ENCODE data around the gene MITF. TPM values are rescaled to one million over a fixed set of nuclear protein-coding genes. Genes with fewer than 3 reads are reported as not detected.

The MITF gene
- total and polyA plus RNA-seq, 10 donors: 0.83 to 11.9 (median 6.2) TPM

GRCh38 chr3:69967156-69967555 is 227.9 kb downstream of the MITF start:
- no peak overlapping the region for H3K27ac ChIP-seq
- H3K36me3 ChIP-seq: no peaks in the 10 kb centered on the region
- DNase-seq: no peak
- H3K4me3 ChIP-seq: no peak overlapping the region
- 83 to 94% (median 87%) methylated on average over 6 of the region's 6 CpGs for WGBS, 5 donors
- H3K9me3 ChIP-seq: no peaks in the 10 kb centered on the region
- intact Hi-C loops (cut with DNase I; ENCODE audit: low total_unique reads): no loop called here
- no peak for TF ChIP-seq POLR2AphosphoS5 (IDR thresholded peaks at IDR 0.05)
- TF ChIP-seq, protein P1, sequence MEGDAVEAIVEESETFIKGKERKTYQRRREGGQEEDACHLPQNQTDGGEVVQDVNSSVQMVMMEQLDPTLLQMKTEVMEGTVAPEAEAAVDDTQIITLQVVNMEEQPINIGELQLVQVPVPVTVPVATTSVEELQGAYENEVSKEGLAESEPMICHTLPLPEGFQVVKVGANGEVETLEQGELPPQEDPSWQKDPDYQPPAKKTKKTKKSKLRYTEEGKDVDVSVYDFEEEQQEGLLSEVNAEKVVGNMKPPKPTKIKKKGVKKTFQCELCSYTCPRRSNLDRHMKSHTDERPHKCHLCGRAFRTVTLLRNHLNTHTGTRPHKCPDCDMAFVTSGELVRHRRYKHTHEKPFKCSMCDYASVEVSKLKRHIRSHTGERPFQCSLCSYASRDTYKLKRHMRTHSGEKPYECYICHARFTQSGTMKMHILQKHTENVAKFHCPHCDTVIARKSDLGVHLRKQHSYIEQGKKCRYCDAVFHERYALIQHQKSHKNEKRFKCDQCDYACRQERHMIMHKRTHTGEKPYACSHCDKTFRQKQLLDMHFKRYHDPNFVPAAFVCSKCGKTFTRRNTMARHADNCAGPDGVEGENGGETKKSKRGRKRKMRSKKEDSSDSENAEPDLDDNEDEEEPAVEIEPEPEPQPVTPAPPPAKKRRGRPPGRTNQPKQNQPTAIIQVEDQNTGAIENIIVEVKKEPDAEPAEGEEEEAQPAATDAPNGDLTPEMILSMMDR (IDR thresholded peaks at IDR 0.05 in 8 of 11, conservative IDR thresholded peaks at IDR 0.05 in 3 of 11): no peak
- TF ChIP-seq POLR2A (IDR thresholded peaks at IDR 0.05): no peak
- H3K4me1 ChIP-seq: no peaks in the 10 kb centered on the region
- H3K27me3 ChIP-seq (replicated peaks in 1 of 7): no peaks in the 10 kb centered on the region

DNA sequence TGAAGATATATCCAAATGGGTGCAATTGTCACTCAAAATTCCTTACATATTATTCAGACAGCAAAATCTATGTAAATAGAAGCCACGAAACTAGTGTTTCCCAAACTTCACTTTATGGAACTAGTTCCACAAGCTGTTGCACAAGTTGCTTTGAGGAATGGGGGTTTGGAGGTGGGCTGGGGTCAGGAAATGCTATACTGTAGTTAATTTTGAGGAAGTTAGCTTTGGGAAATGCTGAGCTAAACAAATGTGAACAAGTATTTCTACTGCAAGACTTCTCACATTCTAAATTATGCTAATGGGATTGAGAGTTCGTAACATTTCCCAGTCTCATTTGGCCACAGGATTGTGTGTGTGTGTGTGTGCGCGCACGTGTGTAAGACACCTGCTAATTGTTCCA is 231.6 kb downstream of the MITF start:
- no peak overlapping the region for H3K27ac ChIP-seq
- H3K4me3 ChIP-seq: no peak overlapping the region
- DNase-seq: no peak
- H3K27me3 ChIP-seq (replicated peaks in 1 of 7): no peaks in the 10 kb centered on the region
- H3K9me3 ChIP-seq: no peaks in the 10 kb centered on the region
- no peaks in the 10 kb centered on the region for H3K36me3 ChIP-seq
- 69 to 90% (median 76%) methylated on average over 5 of the region's 5 CpGs for WGBS, 5 donors
- intact Hi-C loops (cut with DNase I; ENCODE audit: low total_unique reads): no loop called here
- TF ChIP-seq POLR2A (IDR thresholded peaks at IDR 0.05): no peak
- no peak for TF ChIP-seq POLR2AphosphoS5 (IDR thresholded peaks at IDR 0.05)
- TF ChIP-seq, protein P1 (IDR thresholded peaks at IDR 0.05 in 8 of 11, conservative IDR thresholded peaks at IDR 0.05 in 3 of 11): no peak
- no peaks in the 10 kb centered on the region for H3K4me1 ChIP-seq

- TF ChIP-seq POLR2A (IDR thresholded peaks at IDR 0.05) (no peak), POLR2AphosphoS5 (IDR thresholded peaks at IDR 0.05) (no peak)
- TF ChIP-seq, protein P1 (IDR thresholded peaks at IDR 0.05 in 8 of 11, conservative IDR thresholded peaks at IDR 0.05 in 3 of 11): no peak
- Histone ChIP-seq H3K27me3 (replicated peaks in 1 of 7) (no peaks in the 10 kb centered on the region), H3K4me3 (no peak overlapping the region), H3K9me3 (peaks cover 0 to 8% (median 5%) of the 10 kb centered on the region in 8 donors), H3K36me3 (no peaks in the 10 kb centered on the region), H3K27ac (no peak overlapping the region), H3K4me1 (no peaks in the 10 kb centered on the region)
- intact Hi-C loops (cut with DNase I; ENCODE audit: low total_unique reads): no loop called here
- 91 to 96% (median 94%) methylated on average over 4 of the region's 4 CpGs for WGBS, 5 donors
- DNase-seq: no peak
These were observed 233.4 kb downstream of the MITF start for GRCh38 chr3:69972672-69973071.

GRCh38 chr3:69976021-69976420 is 236.8 kb downstream of the MITF start:
- H3K27ac ChIP-seq: no peak overlapping the region
- H3K9me3 ChIP-seq: peaks cover 0 to 29% (median 24%) of the 10 kb centered on the region in 8 donors
- no peak for TF ChIP-seq POLR2A (IDR thresholded peaks at IDR 0.05)
- TF ChIP-seq, protein P1 (IDR thresholded peaks at IDR 0.05 in 8 of 11, conservative IDR thresholded peaks at IDR 0.05 in 3 of 11): no peak
- no peak for TF ChIP-seq POLR2AphosphoS5 (IDR thresholded peaks at IDR 0.05)
- no peaks in the 10 kb centered on the region for H3K27me3 ChIP-seq (replicated peaks in 1 of 7)
- WGBS, 5 donors: 84 to 94% (median 92%) methylated on average over 2 of the region's 2 CpGs
- intact Hi-C loops (cut with DNase I; ENCODE audit: low total_unique reads): no loop called here
- H3K36me3 ChIP-seq: no peaks in the 10 kb centered on the region
- no peak for DNase-seq
- no peaks in the 10 kb centered on the region for H3K4me1 ChIP-seq
- no peak overlapping the region for H3K4me3 ChIP-seq

Measured in spleen (tissue), 11 donors.